Activated CD8-positive, alpha-beta memory T cell treated with anti-CD3 and anti-CD28 coated beads, Interleukin-2, amount 50 U/mL, for 1 hour (primary cell): ENCODE data around the gene PLOD2.

Experiments used
- DNase-seq: peaks from one replicate; pipeline ENCODE4 v3.0.0-alpha.2; 2020; ENCODE audit errors: extremely low read depth

The PLOD2 gene

GRCh38 chr3:146044046-146044445 is 116.9 kb downstream of the PLOD2 start:
- no peak for DNase-seq

DNA sequence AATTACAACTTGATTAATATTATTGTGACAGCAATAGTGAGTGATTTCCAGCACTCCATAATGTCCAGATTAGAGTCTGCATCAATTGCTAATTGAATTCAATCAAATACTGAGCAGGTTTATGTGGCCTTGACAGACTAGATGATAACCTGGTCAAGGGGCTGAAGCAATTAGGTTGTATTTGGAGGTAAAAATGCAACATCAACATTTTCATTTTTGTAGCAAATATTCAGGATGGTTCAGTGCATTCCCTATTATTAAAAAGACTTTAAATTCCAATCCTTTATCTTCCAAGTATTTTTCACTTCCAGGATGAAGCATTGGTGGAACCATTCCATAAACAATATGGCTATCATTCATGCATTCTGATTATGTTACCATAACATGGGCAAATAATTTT is 120.4 kb downstream of the PLOD2 start:
- DNase-seq = no peak

- DNase-seq = no peak
These were observed 123.3 kb downstream of the PLOD2 start for GRCh38 chr3:146037697-146038096.

DNA sequence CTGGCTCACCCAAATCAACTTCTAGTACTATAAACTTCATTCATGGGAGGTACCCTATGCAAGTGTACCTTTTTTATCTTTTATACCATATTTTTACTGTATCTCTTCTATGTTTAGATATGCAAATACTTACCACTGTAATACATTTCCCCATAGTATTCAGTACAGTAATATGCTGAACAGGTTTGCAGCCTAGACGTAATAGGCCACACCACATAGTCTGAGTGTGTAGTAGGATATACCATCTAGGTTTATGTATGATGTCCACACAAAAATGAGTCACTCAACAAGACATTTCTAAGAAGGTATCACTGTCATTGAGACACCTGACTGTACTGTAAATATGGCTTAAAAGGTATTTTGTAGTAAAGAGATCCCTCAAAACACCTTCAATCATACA is 124.7 kb downstream of the PLOD2 start:
- no peak for DNase-seq

DNA sequence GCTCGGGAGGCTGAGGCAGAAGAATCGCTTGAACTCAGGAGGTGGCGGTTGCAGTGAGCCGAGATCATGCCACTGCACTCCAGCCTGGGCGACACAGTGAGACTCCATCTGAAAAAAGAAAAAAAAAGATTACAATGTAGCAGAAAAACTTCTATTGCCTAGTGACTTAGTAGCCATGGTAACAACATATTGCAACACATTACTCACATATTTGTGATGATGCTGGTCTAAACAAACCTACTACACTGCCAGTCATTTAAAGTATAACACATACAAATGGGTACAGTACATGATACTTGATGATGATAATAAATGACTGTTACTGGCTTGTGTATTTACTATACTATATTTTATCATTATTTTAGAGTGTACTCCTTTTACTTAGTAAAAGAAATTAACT is 125.6 kb downstream of the PLOD2 start:
- DNase-seq = no peak

GRCh38 chr3:146033950-146034349 is 127.0 kb downstream of the PLOD2 start:
- no peak for DNase-seq

GRCh38 chr3:146026547-146026946 is 134.4 kb downstream of the PLOD2 start:
- no peak for DNase-seq

GRCh38 chr3:146024260-146024659 is 136.7 kb downstream of the PLOD2 start:
- no peak for DNase-seq

DNA sequence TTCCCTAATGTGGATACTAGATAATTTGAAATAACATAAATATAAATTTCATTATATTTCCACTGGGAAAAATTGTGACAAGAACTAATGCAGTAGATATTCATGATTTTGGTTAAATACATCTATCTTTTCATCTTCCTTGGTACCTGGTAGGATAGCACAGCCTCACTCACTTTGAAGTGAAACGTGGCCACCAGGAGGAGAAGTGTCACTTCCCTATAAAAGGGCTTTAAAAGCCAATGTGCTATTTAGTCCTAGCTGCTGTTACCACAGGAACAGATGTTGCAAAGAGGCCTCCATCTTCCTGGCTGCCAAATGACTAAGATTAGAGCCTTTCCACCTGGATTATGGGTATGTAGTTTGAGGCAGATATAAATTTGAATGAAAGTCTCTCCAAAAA is 140.0 kb downstream of the PLOD2 start:
- no peak for DNase-seq

DNA sequence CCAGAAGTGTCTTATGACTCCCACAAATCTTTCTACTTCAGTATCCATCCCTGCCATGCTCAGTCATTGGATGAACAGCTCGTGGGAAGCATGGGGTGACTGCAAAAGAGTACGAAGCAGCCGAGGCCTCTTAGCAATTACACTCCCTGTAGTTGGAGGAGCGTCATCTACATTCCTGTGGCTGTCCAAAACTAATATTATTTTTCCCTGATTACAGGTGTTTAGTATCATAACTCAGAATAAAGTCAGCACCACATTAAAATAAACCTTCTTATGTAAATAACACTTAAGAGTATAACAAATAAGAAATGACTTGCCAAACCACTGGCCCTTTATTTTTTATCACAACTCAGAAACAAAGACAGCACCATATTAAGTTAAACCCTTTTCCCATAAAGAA is 141.5 kb downstream of the PLOD2 start:
- DNase-seq = no peak
